GM18867 (cell line): ENCODE measurements around the gene PPM1A.

Source experiments
- ATAC-seq: cut with Tn5 transposase; IDR thresholded peaks from one replicate; pipeline ENCODE4 v1.9.1; 2021; ENCODE audit warnings: mild to moderate bottlenecking, moderate library complexity; ENCODE audit not compliant: unreplicated experiment

PPM1A gene

DNA sequence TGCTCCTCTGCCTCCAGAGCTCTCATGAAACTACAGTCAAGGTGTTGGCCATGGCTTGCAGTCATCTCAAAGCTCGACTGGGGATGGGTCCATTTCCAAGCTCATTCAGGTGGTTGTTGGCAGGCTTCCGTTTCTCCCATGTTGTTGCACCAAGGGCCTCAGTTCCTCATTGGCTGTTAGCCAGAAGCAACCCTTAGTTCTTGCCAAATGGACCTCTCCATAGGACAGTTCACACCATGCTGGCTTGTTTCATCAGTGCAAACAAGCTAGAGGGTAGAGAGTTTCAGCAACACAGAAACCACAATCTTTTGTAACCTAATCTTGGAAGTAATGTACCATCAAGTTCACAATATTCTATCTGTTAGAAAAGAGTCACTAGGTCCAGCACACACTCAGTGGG is 22.7 kb upstream of the PPM1A start:
- no peak for ATAC-seq

DNA sequence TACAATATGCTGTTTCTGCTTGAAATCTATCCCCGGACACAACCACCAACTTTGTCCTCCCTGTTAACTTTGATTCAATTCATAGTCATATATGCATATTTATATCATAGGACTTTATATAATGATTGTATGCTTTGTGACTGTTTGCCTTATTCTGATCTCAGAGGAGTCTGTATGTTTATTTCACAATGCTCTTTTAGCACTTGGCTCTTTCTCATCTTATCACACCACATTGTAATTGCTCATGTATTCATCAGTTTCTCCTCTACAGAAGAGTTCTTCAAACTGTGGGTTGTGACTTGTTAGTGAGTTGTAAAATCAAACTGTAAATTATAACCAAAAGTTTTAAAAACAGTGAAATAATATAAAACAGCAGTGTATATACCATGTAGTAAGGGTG is 21.7 kb upstream of the PPM1A start:
- ATAC-seq: no peak

DNA sequence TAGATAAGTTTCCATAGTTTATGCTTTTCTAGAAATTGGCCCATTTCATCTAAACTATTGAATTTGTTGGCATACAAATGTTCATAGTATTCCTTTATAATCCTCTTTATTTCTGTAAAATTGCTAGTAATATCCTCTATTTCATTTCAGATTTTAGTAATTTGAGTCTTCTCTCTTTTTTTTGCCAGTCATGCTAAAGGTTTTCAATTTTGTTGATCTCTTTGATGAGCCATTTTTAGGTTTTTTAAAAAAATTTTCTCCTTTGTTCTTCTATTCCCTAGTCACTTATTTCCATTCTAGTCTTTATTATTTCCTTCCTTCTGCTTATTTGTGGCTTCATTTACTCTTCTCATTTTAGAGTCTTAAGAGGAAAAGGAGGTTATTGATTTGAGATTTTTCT is 19.4 kb upstream of the PPM1A start:
- no peak for ATAC-seq

DNA sequence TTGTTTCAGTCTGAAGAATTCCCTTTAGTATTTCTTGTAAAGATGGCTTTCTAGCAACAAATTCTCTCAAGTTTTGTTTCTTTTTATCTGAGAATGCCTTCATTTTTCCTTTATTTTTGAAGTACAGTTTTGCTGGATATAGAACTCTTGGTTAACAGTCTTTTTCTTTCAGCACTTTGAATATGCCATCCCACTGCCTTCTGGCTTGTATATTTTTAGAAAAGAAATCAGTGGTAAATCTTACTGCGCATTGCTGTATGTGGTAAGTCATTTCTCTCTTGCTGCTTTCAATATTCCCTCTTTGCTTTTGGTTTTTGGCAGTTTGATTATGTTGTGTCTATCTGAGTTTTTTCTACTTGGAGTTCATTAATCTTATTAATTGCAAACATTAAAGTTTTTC is 16.8 kb upstream of the PPM1A start:
- ATAC-seq: no peak

DNA sequence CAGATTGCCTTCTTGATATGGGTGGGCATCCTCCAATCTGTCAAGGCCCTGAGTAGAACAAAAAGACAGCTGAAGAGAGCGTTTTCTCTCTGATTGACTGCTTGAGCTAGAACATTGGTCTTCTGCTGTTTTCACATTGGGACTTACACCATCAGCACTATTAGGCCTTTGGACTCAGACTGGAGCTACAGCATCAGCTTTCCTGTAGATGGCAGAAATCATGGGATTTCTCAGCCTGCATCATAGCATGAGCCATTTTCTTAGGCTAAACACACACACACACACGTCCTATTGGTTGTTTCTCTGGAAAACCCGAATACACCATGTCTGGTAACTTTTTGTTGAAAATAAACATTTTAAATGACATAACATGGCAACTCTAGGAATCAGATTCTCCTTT is 15.8 kb upstream of the PPM1A start:
- ATAC-seq: no peak

DNA sequence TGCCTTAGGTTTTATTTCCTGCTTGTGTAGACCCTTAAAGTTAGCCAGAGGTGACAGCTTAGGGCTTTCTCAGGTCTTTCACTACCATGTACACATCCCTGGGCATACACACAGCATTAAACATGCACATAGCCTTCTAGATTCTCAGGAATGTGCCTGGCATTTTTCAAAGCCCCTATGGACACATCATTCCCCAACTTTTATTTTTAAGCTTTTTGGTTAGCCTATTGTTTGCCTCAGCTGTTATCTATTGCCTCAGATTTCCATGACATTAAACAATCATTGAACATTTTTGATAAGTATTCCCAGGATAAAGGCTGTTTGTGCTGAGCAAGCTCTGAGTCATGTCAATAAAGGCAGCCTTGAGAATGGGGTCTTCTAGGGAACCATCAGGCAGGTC is 15.1 kb upstream of the PPM1A start:
- ATAC-seq: no peak

DNA sequence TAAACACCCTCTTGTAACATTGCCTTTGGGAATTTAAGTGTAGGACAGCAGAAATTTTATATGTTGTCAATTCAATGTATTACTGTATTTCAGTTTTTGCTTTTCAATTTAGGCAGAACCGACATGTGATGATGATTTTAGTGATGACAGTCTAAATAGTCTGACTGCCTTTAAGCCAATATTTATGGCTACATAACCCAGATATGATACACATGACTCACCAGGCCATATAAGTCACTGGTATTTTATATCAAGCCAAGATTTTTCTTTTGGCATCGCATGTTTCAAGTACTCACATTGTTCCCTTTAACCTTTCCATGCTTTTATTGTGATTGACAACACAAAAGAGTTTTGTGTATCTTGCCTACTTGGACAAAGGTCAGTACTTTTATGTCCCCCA is 13.6 kb upstream of the PPM1A start:
- no peak for ATAC-seq

DNA sequence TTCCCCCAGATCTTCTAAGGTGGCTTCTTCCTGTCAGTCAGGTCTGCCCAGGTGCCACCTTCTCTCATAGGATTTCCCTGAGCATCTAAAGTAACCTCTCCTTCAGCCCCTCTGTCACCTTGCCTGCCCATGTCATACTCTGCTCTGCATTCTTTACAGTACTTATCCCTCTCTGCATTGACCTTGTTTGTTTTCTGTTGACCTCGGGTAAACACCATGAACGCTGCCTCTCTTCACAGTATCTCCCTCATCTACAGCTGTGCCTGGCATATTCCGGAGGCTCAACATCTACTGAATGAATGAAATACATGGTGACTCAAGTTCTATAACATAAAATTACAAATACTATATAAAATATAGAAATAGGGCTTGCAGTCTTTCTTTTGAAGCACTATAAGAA is 10.1 kb upstream of the PPM1A start:
- no peak for ATAC-seq

DNA sequence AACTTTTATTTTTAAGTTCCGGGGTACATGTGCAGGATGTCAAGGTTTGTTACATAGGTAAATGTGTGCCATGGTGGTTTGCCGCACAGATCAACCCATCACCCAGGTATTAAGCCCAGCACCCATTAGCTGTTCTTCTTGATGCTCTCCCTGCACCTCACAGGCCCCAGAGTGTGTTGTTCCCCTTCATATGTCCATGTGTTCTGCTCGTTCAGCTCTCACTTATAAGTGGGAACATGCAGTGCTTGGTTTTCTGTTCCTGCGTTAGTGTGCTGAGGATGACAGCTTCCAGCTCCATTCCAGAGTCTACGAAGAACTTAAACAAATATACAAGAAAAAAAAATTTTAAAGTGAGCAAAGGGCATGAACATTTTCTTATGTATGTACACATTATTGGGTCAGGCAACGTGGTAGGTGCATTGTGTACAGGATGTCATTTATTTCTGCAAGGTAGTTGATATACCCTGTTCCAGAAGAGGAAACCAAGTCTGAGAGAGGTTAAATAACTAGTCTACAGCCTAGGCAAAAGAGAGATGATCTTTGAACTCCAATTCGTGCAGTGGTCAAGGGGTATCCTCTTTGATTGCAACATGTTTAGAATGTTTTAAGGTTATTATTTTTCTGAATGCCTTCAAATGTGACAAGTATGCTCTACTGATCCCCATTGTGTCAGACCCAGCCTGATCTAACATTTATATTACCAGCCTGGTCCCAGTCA is 8.7 kb upstream of the PPM1A start:
- ATAC-seq: no peak

DNA sequence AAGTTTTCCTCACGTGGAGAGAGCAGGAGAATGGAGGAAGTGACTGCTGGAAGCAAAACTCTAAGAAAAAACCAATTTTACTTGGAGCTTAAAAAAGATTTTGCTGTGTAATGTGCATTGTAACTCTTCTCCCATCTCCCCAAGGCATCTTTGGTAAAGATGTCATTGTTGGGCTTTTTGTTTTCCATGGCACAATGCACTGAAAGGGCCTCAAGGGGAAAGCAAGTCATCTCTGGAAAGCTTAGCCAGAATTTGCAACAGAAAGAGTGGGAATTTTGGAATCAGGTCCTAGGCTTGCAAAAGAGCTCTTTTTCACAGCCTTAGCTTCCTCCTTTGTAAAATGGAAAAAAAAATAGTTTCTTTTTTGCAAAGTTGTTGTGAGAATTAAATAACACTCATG is 7.9 kb upstream of the PPM1A start:
- no peak for ATAC-seq

DNA sequence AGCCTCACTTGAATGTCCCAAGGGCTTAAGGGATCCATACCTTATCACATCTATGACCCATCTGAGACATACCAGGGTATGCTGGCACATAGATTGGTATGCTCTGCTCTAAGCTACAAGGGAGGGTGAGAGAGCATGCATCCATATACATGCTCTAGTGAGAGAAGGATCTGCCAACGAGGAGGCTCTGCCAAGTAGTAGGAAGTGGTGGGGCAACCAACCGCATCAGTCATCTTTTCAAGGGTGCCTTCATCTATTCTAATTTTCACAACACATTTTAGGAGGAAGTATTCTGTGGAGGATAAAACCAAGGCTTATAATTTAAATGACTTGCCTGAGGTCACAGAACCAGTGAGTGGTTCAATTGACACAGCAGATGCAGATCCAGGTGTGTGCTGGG is 6.6 kb upstream of the PPM1A start:
- ATAC-seq: no peak

DNA sequence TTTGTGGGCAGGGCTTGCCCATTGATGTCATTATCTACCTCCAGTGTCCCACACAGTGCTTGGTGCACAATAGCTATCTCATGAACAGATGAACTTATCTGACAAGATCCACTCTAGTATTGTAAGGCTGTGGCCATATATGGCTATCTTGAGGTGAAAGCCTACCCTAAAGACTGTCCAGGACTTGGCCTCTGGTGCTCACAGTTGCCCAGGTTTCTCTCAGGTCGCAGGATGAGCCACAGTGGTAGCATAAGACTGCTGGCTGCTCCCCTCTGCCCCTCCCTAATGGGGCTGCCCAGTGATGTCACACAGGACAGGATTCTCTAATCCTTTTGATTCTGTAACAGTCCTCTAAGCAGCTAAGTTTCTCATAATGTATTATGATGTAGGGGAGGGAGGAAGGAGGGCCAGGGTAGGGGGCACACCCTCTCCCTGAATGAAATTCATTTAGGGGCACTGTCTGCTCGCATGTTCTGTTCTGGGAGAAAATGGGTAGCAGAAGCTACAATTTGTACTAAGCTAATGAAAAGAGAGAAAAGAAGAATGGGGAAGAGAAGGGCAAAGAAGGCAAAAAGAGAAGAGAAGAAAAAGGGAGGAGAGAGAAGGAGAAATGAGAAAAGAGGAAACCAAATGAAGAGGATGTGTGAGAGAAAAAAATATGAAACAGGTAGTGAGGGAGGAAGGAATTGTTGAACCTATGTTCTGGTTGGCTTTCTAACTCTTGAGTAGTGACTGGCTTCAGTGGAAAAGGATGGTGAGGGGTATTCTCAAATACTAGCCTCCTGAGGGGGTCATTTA is 3.4 kb upstream of the PPM1A start:
- ATAC-seq: no peak

DNA sequence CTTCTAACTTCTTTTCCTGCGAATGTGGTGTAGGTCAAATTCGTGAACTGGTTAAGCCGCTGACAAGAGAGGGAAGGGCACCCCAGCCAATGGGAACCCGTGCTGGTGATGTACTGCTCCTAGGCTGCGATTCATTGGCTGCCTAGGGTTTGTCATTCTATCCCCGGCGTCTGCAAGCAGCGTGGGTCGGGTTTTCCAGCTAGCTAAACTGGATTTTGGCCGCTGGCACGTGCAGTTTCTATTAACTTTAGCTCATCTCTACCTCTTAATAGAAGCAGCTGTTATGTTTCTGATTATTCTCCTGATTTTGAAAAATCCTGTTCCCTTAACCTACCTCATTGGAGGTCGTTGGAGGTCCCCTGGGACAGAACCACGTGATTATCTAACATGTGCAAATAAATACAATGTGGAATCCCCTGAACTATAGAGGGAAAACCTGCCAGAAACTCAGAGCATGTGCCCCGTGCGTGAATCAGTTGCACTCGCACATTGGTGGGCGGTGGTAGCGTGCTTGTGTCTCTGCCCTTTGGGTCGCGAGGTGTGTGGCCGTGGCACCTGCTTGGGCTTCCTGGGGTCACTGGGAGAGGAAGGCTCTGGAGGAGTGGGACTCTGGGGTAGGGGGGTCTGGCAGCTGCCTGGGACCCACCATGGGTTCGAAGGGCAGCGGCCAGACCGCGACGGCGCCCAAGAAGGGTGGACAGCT is 876 bp upstream of the PPM1A start:
- peak; percentile 63 for ATAC-seq

DNA sequence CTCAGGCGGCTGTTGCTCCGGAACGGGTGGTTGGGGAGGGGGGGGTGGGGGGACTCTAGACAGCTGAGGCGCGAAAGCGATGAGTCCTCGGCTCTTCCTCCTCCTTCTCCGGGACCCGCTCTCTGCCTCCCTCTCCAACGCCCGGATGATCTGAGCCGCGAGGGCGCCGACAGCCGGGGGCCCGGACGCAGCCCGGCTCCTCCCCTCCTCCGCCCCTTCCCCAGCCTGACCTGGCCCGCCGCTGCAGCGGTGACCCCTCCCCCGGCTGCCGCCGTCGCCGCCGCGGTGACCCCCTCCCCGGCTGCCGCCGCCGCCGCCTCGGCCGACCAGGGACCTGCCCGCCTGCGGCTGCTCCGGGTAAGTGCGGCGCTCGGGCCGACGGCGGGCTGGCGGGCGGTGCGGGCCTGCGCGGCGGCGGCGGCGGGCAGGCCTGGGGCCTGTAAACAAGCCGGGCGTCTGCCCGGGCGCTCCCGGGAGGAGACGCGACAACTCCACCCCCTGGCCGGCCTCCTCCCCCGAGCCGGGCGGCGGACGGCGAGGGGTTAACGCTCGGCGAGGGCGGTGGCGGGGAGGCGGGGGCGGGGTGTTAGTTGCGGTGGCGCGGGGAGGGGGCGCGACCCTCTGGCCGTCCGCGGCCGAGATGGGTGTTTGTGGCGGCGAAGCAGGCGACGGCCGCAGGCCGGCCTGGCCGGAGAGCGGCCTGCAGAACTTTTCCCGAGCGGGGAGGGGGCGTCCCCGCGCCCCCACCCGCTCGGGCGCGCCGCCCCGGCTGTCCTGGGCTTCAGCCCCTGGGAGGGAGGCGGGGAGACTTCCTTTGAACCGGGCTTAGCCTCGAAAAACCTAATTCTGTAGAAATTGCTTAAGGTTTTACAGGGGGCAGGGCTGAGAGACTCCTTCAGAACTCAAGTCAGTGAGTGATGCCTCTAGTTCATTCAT is 568 bp downstream of the PPM1A start:
- ATAC-seq: peak; percentile 44

DNA sequence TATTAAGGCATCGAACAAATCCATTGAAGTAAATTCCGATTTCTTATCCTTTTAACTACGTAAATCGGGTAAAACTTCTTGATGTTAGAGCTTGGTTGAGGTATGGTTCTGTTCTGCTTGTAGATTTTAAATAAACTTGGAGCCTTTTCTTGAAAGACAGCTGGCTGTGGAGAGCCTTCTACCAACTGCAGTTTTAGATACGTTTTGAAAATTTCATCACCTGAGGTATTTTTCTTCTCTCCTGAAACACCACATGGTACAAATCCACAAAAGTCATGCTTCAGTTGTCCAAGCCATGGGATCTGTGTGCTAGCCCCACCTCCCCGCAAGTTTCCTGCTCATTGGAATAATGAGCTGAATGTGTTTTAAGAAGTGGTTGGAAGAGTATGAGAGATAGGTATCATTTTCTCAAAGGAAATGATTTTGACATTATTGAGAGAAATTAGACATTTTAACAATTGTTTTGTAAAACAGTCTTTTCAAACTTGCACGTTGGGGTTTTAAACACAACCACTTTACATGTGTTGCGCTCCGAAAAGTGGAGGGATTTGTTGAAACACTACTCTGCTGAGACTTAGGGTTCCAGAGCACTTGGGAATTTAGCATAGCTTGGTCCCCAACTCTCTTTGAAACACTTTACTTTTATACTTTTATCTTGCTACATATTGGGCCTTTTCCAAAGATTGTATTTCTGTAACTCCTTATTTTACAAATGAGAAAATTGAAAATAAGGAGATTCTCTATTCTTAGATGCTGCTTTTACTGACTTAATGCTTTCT is 1.4 kb downstream of the PPM1A start:
- ATAC-seq: no peak

DNA sequence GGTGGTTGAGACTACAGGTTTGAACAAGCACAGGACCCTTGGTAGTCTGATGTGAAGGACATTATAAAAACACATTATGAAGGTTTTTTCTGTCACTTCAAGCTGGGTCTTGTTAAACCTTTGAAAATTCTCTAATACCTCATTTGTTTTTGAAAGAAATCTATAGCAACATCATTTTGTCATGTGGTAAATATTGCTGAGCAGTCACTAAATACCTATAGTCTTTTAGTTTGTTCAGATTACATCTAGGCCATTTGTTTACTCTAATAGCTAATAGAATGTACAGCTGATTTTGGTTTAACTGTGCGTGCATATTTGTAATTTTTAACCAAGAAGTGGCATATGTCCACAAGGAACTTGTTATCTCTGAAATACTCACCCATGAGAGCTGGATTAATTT is 2.9 kb downstream of the PPM1A start:
- ATAC-seq: no peak

DNA sequence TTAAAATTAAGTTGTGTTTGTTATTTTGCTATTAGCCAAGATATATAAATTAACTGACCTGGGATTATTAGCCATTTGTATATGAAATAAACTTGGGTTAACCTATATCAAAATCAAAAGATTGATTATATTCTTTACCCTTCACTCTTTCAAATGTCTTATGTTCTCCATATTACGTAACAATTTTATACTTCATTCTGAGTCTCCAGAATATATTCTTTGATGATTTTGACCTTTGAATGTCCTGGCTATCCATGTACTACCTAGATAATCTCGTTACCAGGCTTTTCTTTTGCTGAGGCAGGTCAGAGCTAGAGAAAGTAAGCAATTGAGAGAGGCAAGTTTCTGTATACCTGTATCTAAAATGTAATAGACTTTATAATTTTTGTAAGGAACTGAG is 3.6 kb downstream of the PPM1A start:
- ATAC-seq: no peak

DNA sequence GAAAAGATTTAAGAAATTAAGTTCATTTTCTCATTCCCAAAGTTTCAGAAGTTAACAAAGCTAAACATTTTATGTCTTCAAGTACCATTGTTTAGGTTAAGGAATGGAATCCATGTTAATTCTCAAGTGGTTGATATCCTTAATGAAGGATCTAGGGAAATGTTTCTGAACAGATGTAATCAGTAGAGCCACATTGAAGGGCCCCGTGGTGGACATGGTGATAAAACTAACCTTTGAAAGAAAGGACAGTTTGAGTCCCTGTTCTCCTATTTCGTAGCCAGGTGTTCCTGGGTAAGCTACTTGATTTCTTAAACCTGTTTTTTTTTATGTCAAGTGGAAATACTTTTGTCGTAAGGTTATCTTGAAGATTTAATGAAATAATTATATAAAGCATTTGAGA is 4.6 kb downstream of the PPM1A start:
- no peak for ATAC-seq

DNA sequence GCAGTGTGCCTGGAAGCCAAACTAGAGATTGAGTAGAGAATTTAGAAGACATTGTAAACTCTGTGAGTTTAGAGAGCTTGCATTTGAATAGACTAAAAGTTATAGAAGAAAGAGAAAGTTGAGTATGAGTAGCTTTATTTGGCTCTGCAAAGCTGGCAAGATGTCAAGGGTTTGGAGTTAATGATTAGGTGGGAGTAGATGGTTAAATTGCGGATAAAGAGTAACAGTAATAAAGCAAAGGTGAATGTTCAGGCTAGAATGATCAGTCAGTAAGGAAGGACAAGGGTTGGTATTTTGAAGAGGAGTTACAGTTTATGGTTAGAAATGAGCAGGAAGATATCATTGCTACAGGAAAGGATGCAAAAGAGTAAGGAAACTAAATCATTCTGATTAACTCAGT is 5.2 kb downstream of the PPM1A start:
- no peak for ATAC-seq

DNA sequence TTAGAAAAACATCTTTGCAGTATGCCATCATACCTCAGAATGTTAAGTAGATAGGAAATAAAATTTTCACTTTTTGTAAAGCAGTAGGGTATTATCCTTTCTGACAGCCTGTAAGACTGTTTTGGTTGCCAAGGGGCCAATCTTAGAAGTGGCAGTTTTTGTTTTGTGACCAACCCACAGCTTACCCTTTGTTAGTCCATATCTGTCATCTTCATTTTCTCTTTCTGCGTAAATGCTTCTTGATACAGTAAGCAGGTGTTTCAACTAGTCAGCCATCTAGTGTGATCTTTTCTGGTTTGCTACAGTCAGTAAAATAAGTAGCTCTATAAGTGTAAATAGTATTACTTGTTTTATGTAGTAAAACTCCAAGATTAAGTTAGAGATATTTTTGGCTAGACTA is 8.8 kb downstream of the PPM1A start:
- ATAC-seq: no peak
